22Rv1 (cell line): ENCODE measurements around the gene ZFP92.

Experiments used
- CTCF ChIP-seq: fragments of 450-650 bp; IDR thresholded peaks from 2 replicates; pipeline ENCODE4 v1.5.1; 2017; ENCODE audit warnings: mild to moderate bottlenecking
- ZFX ChIP-seq: fragments of 450-650 bp; IDR thresholded peaks from 2 replicates; pipeline ENCODE4 v1.6.1; 2017; ENCODE audit warnings: antibody characterized with exemption, borderline replicate concordance

GRCh38 chrX:153388722-153389459 lies 22.4 kb upstream of the ZFP92 start:
- TF ChIP-seq CTCF, result no peak
- TF ChIP-seq ZFX, result no peak
